T-helper 2 cell treated with Interferon-gamma antibody and Interleukin-4, amounts not matched to agents 100 ng/mL and 5 ng/mL, for 36 hours (primary cell): ENCODE measurements around the gene MEP1A. TPM values are rescaled to one million over a fixed set of nuclear protein-coding genes. Genes with fewer than 3 reads are reported as not detected.

Experiments used
- total RNA-seq: library from RNA; stranded (reverse); gene quantifications from 2 replicates; pipeline ENCODE4 v1.2.3, GENCODE V29; 2022

MEP1A gene
- total RNA-seq, 1 donor from 2014 or later: not detected

Other genes starting within 250 kb of the MEP1A start
- gene CYP39A1, start 140.6 kb upstream of the MEP1A start, total RNA-seq: not detected in 2 replicates
- gene SLC25A27, start 140.4 kb upstream of the MEP1A start, total RNA-seq: not detected in 2 replicates
- gene TDRD6, start 105.5 kb upstream of the MEP1A start, total RNA-seq: not detected in 2 replicates
- gene PLA2G7, start 58.0 kb upstream of the MEP1A start, total RNA-seq: not detected in 2 replicates
- not detected in 2 replicates for gene ANKRD66, start 46.5 kb upstream of the MEP1A start, total RNA-seq
- not detected in 2 replicates for gene ADGRF5, start 128.5 kb downstream of the MEP1A start, total RNA-seq
- not detected in 2 replicates for gene ADGRF1, start 248.9 kb downstream of the MEP1A start, total RNA-seq